IMR-90 (cell line): ENCODE results near the gene MAP3K19. TPM values are rescaled to one million over a fixed set of nuclear protein-coding genes. Genes with fewer than 3 reads are reported as not detected.
A peak's percentile ranks its signal among the peaks of the same experiment; 100 is the strongest.

ENCODE experiments used
- ATAC-seq: fragments of 200-7000 bp; cut with Tn5 transposase; 2 replicates; pipeline ENCODE4 v1.9.1; 2020; ENCODE audit warnings: low read depth, mild to moderate bottlenecking, moderate library complexity
- BruUV-seq: library from RNA; stranded (reverse); fragments of 400-500 nt; replicated peaks from 2 replicates; lab custom pipeline; 2021; lab: Mats Ljungman, UMichigan
- CTCF ChIA-PET: fragments of 300-600 bp; formaldehyde crosslinking; extraction: SDS; loops from one replicate; lab custom pipeline; 2021; ENCODE audit warnings: antibody characterized with exemption; lab: Yijun Ruan, JAX
- POLR2A ChIA-PET: fragments of 300-600 bp; sonication (Branson Sonifier 250); formaldehyde crosslinking; loops from one replicate; lab custom pipeline; 2022; ENCODE audit warnings: antibody characterized with exemption; ENCODE audit not compliant: unreplicated experiment; lab: Charles Lee
- DNase-seq: peaks from one replicate; pipeline ENCODE4 v3.0.0; 2013
- H2AFZ ChIP-seq: replicated peaks from 2 replicates; pipeline ENCODE3; 2013; ENCODE audit warnings: low read length, mild to moderate bottlenecking; ENCODE audit not compliant: poor library complexity
- H2AK5ac ChIP-seq: 2 replicates; pipeline ENCODE4 v1.6.1; 2013; ENCODE audit warnings: low read depth, low read length, inconsistent platforms
- H2AK9ac ChIP-seq: replicated peaks from 2 replicates; pipeline ENCODE3; 2013; ENCODE audit warnings: mild to moderate bottlenecking, low read depth, low read length, moderate library complexity; ENCODE audit not compliant: poor library complexity
- H2BK120ac ChIP-seq: 2 replicates; pipeline ENCODE4 v1.6.1; 2013; ENCODE audit warnings: low read depth, low read length, inconsistent platforms
- H2BK15ac ChIP-seq: 3 replicates; pipeline ENCODE4 v1.6.1; 2013; ENCODE audit warnings: low read depth, low read length, inconsistent platforms
- H2BK20ac ChIP-seq: 2 replicates; pipeline ENCODE4 v1.6.1; 2013; ENCODE audit warnings: low read depth, mild to moderate bottlenecking, inconsistent platforms, low read length, moderate library complexity
- H2BK5ac ChIP-seq: 2 replicates; pipeline ENCODE4 v1.6.1; 2013; ENCODE audit warnings: mild to moderate bottlenecking, low read depth, low read length, inconsistent platforms; ENCODE audit not compliant: poor library complexity, severe bottlenecking
- H3K14ac ChIP-seq: replicated peaks from 2 replicates; pipeline ENCODE4 v1.6.1; 2013; ENCODE audit warnings: low read depth, low read length, inconsistent platforms
- H3K18ac ChIP-seq: 2 replicates; pipeline ENCODE4 v1.6.1; 2013; ENCODE audit warnings: low read depth, low read length, control low read depth
- H3K23ac ChIP-seq: 2 replicates; pipeline ENCODE4 v1.6.1; 2013; ENCODE audit warnings: low read depth, low read length, inconsistent platforms
- H3K27ac ChIP-seq: 2 replicates; pipeline ENCODE4 v1.5.1; 2013; ENCODE audit warnings: mild to moderate bottlenecking, control low read depth, low read length; ENCODE audit not compliant: insufficient read depth
- H3K27me3 ChIP-seq: 2 replicates; pipeline ENCODE4 v1.6.1; 2013; ENCODE audit warnings: low read length; ENCODE audit not compliant: control insufficient read depth, insufficient read depth
- H3K36me3 ChIP-seq: 2 replicates; pipeline ENCODE4 v1.6.1; 2013; ENCODE audit warnings: low read length, mixed read lengths; ENCODE audit not compliant: control insufficient read depth, insufficient read depth
- H3K4ac ChIP-seq: 2 replicates; pipeline ENCODE4 v1.6.1; 2013; ENCODE audit warnings: low read depth, low read length, inconsistent platforms
- H3K4me1 ChIP-seq: 2 replicates; pipeline ENCODE4 v1.6.1; 2013; ENCODE audit warnings: low read length, mixed read lengths; ENCODE audit not compliant: control insufficient read depth, insufficient read depth
- H3K4me2 ChIP-seq: 2 replicates; pipeline ENCODE4 v1.6.1; 2013; ENCODE audit warnings: low read depth, mild to moderate bottlenecking, control low read depth, low read length, moderate library complexity
- H3K4me3 ChIP-seq: 2 replicates; pipeline ENCODE4 v1.5.1; 2013; ENCODE audit warnings: low read depth, mild to moderate bottlenecking, control low read depth, low read length, moderate library complexity; ENCODE audit not compliant: insufficient read depth
- H3K56ac ChIP-seq: 2 replicates; pipeline ENCODE4 v1.6.1; 2013; ENCODE audit warnings: low read length, inconsistent platforms; ENCODE audit not compliant: insufficient read depth; ENCODE audit errors: extremely low read depth
- H3K79me1 ChIP-seq, 2 experiments: 2 replicates each; pipeline ENCODE4 v1.6.1; 2013; ENCODE audit warnings: low read length in 2 of 2, inconsistent platforms in 1 of 2, low read depth in 1 of 2
- H3K9ac ChIP-seq: 2 replicates; pipeline ENCODE4 v1.6.1; 2013; ENCODE audit warnings: low read depth, low read length, control low read depth
- H3K9me1 ChIP-seq: 2 replicates; pipeline ENCODE4 v1.6.1; 2013; ENCODE audit warnings: low read length, inconsistent platforms; ENCODE audit not compliant: insufficient read depth
- H3K9me3 ChIP-seq: 2 replicates; pipeline ENCODE4 v1.6.1; 2013; ENCODE audit warnings: low read length; ENCODE audit not compliant: control insufficient read depth, insufficient read depth
- H4K20me1 ChIP-seq: 2 replicates; pipeline ENCODE4 v1.6.1; 2013; ENCODE audit warnings: low read length, inconsistent platforms; ENCODE audit not compliant: insufficient read depth
- H4K5ac ChIP-seq: 2 replicates; pipeline ENCODE4 v1.6.1; 2013; ENCODE audit warnings: mild to moderate bottlenecking, low read depth, low read length, control low read depth
- H4K8ac ChIP-seq, 2 experiments: 2 replicates each; pipeline ENCODE4 v1.6.1; 2013; ENCODE audit warnings: low read depth in 2 of 2, low read length in 2 of 2, control low read depth in 1 of 2, inconsistent platforms in 1 of 2
- H4K91ac ChIP-seq: 2 replicates; pipeline ENCODE4 v1.6.1; 2013; ENCODE audit warnings: low read depth, low read length, inconsistent platforms; ENCODE audit not compliant: insufficient read depth
- BHLHE40 ChIP-seq: fragments of 150-350 bp; IDR thresholded peaks from 2 replicates; pipeline ENCODE4 v1.6.1; 2016; ENCODE audit warnings: mild to moderate bottlenecking, low read depth, low read length
- CEBPB ChIP-seq: IDR thresholded peaks from 2 replicates; pipeline ENCODE4 v1.6.1; 2012; ENCODE audit warnings: low read depth, low read length, improper control_type of control experiment
- CHD1 ChIP-seq: IDR thresholded peaks from 2 replicates; pipeline ENCODE4 v1.6.1; 2012; ENCODE audit warnings: low read depth, low read length, improper control_type of control experiment
- FOS ChIP-seq: fragments of 150-350 bp; IDR thresholded peaks from 2 replicates; pipeline ENCODE4 v1.6.1; 2016; ENCODE audit warnings: low read depth, low read length
- MAFK ChIP-seq: IDR thresholded peaks from 2 replicates; pipeline ENCODE4 v1.6.1; 2012; ENCODE audit warnings: low read depth, low read length, improper control_type of control experiment
- MAZ ChIP-seq: IDR thresholded peaks from 2 replicates; pipeline ENCODE4 v1.6.1; 2012; ENCODE audit warnings: low read depth, mild to moderate bottlenecking, low read length, improper control_type of control experiment, moderate library complexity, borderline replicate concordance
- MXI1 ChIP-seq: IDR thresholded peaks from 2 replicates; pipeline ENCODE4 v1.6.1; 2012; ENCODE audit warnings: low read depth, mild to moderate bottlenecking, low read length, moderate library complexity, borderline replicate concordance
- NFE2L2 ChIP-seq: fragments of 150-350 bp; IDR thresholded peaks from 2 replicates; pipeline ENCODE4 v1.6.1; 2016; ENCODE audit warnings: low read depth, mild to moderate bottlenecking, low read length
- POLR2A ChIP-seq: IDR thresholded peaks from 2 replicates; pipeline ENCODE4 v1.6.1; 2012; ENCODE audit warnings: mild to moderate bottlenecking, low read depth, low read length
- RAD21 ChIP-seq: IDR thresholded peaks from 2 replicates; pipeline ENCODE4 v1.6.1; 2012; ENCODE audit warnings: low read length, improper control_type of control experiment
- RCOR1 ChIP-seq: IDR thresholded peaks from 2 replicates; pipeline ENCODE4 v1.6.1; 2012; ENCODE audit warnings: mild to moderate bottlenecking, low read length, improper control_type of control experiment; ENCODE audit not compliant: insufficient replicate concordance
- RFX5 ChIP-seq: IDR thresholded peaks from 2 replicates; pipeline ENCODE4 v1.8.0; 2012; ENCODE audit warnings: low read depth, mild to moderate bottlenecking, low read length, moderate library complexity
- SMC3 ChIP-seq: fragments of 150-350 bp; IDR thresholded peaks from 2 replicates; pipeline ENCODE4 v1.6.1; 2016; ENCODE audit warnings: low read depth, mild to moderate bottlenecking, antibody characterized with exemption, low read length, moderate library complexity
- WGBS, 2 experiments: methylation state at CpG; one replicate each; pipeline versions ENCODE4 v1.1.5 to v1.1.7; 2013; ENCODE audit warnings: missing lambda C conversion rate in 2 of 2; ENCODE audit not compliant: insufficient read length in 1 of 2; ENCODE audit errors: extremely low coverage in 2 of 2; 5-methylcytosine and 5-hydroxymethylcytosine counted together
- dilution Hi-C: fragments of 300-500 bp; cut with HindIII; formaldehyde crosslinking; loops from one replicate; pipeline ENCODE4 v1.14.3; 2018; ENCODE audit warnings: low sequenced_read_pairs; ENCODE audit not compliant: unreplicated experiment
- in situ Hi-C: fragments of 300-500 bp; cut with MboI; formaldehyde crosslinking; loops from 3 replicates; pipeline ENCODE4 v1.14.3; 2019; ENCODE audit warnings: low sequenced_read_pairs, inconsistent platforms, mixed read lengths
- intact Hi-C: fragments of 100-400 bp; cut with micrococcal nuclease; formaldehyde crosslinking; loops from 2 replicates; pipeline ENCODE4 v1.10.0; 2022
- polyA plus RNA-seq, 3 experiments: library from polyadenylated mRNA; depleted of rRNA; stranded (reverse); fragments of >200 nt; gene quantifications; 2 replicates each; pipeline ENCODE4 v1.2.3, GENCODE V29; 2012; ENCODE audit warnings: low replicate concordance in 1 of 3
- total RNA-seq: library from RNA; depleted of rRNA; stranded (reverse); fragments of >200 nt; gene quantifications from 2 replicates; pipeline ENCODE4 v1.2.3, GENCODE V29; 2012
- TF ChIP-seq, protein P1 (sequence below): conservative IDR thresholded peaks from 2 replicates; pipeline ENCODE4 v1.5.1; 2012; ENCODE audit warnings: mild to moderate bottlenecking, low read depth, low read length, improper control_type of control experiment
- TF ChIP-seq, protein P2 (sequence below): fragments of 150-350 bp; IDR thresholded peaks from 2 replicates; pipeline ENCODE4 v1.6.1; 2016; ENCODE audit warnings: low read depth, mild to moderate bottlenecking, low read length, moderate library complexity, borderline replicate concordance
- TF ChIP-seq, protein P3 (sequence below): fragments of 150-350 bp; IDR thresholded peaks from 2 replicates; pipeline ENCODE4 v1.6.1; 2017; ENCODE audit warnings: mild to moderate bottlenecking, antibody characterized with exemption, low read length, low read depth

The MAP3K19 gene
- total and polyA plus RNA-seq, 2 of the 4 experiments (the other 2 are of a cell fraction): not detected

DNA sequence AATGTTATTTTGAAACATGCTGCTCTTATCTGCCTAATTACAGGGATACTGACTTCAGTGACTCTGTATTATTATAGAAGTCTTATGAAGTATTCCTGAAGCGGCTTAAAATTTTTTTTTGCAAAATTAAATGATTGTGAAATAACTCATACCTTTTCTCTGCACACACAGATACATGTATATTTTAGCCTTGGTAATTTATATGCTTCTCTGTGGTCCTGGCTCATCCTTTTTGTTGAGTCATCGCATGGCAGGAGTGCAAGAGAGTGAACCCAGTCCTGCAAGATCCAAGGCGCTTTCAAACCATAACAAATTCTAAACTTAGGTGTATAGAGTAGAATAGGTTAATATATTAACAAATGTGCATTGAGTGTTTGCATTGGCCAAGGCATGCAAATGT is 120.1 kb downstream of the MAP3K19 start:
- no peak overlapping the region for H2BK120ac ChIP-seq
- no peak overlapping the region for H2BK15ac ChIP-seq
- H3K18ac ChIP-seq: no peak overlapping the region
- intact Hi-C loops: no loop called here
- no peak overlapping the region for H3K4me3 ChIP-seq
- H4K91ac ChIP-seq: no peak overlapping the region
- no peak overlapping the region for H2BK5ac ChIP-seq
- no peak overlapping the region for H4K8ac ChIP-seq
- ATAC-seq: peak; percentile 78
- no peak overlapping the region for H4K5ac ChIP-seq
- peak; percentile 69 for DNase-seq
- H3K9me1 ChIP-seq: no peaks in the 10 kb centered on the region; the same call in 1 of the 2 replicates
- BruUV-seq: no TSS peak
- no peak overlapping the region for H2AK5ac ChIP-seq
- no peaks in the 10 kb centered on the region for H3K27me3 ChIP-seq
- peaks cover 88% of the 10 kb centered on the region for H4K20me1 ChIP-seq
- H3K14ac ChIP-seq: no peak overlapping the region
- H3K23ac ChIP-seq: no peak overlapping the region
- H3K9ac ChIP-seq: no peak overlapping the region
- no peak overlapping the region for H3K4me2 ChIP-seq
- H3K79me1 ChIP-seq: peaks cover 2 to 18% of the 10 kb centered on the region in 2 experiments; a peak in 3 of 4 replicates
- H3K9me3 ChIP-seq: no peaks in the 10 kb centered on the region
- dilution Hi-C loops: no loop called here
- no peak overlapping the region for H2AK9ac ChIP-seq
- POLR2A ChIA-PET: no interaction called here
- in situ Hi-C loops: no loop called here
- H3K27ac ChIP-seq: no peak overlapping the region
- no peak overlapping the region for H2AFZ ChIP-seq
- peaks cover 3% of the 10 kb centered on the region for H3K4me1 ChIP-seq
- H3K4ac ChIP-seq: no peak overlapping the region
- no peak for TF ChIP-seq MAZ
- TF ChIP-seq BHLHE40: no peak
- TF ChIP-seq RCOR1: no peak
- peak; percentile 76 for TF ChIP-seq CEBPB
- TF ChIP-seq, protein P1, sequence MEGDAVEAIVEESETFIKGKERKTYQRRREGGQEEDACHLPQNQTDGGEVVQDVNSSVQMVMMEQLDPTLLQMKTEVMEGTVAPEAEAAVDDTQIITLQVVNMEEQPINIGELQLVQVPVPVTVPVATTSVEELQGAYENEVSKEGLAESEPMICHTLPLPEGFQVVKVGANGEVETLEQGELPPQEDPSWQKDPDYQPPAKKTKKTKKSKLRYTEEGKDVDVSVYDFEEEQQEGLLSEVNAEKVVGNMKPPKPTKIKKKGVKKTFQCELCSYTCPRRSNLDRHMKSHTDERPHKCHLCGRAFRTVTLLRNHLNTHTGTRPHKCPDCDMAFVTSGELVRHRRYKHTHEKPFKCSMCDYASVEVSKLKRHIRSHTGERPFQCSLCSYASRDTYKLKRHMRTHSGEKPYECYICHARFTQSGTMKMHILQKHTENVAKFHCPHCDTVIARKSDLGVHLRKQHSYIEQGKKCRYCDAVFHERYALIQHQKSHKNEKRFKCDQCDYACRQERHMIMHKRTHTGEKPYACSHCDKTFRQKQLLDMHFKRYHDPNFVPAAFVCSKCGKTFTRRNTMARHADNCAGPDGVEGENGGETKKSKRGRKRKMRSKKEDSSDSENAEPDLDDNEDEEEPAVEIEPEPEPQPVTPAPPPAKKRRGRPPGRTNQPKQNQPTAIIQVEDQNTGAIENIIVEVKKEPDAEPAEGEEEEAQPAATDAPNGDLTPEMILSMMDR: no peak
- TF ChIP-seq MXI1: no peak
- TF ChIP-seq POLR2A: no peak
- TF ChIP-seq CHD1: no peak
- TF ChIP-seq FOS: no peak
- TF ChIP-seq, protein P2, sequence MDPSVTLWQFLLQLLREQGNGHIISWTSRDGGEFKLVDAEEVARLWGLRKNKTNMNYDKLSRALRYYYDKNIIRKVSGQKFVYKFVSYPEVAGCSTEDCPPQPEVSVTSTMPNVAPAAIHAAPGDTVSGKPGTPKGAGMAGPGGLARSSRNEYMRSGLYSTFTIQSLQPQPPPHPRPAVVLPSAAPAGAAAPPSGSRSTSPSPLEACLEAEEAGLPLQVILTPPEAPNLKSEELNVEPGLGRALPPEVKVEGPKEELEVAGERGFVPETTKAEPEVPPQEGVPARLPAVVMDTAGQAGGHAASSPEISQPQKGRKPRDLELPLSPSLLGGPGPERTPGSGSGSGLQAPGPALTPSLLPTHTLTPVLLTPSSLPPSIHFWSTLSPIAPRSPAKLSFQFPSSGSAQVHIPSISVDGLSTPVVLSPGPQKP: no peak
- no peak for TF ChIP-seq RAD21
- peak; percentile 82 for TF ChIP-seq NFE2L2
- no peak for TF ChIP-seq SMC3
- TF ChIP-seq, protein P3, sequence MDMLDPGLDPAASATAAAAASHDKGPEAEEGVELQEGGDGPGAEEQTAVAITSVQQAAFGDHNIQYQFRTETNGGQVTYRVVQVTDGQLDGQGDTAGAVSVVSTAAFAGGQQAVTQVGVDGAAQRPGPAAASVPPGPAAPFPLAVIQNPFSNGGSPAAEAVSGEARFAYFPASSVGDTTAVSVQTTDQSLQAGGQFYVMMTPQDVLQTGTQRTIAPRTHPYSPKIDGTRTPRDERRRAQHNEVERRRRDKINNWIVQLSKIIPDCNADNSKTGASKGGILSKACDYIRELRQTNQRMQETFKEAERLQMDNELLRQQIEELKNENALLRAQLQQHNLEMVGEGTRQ: no peak
- TF ChIP-seq MAFK: peak; percentile 41; the same call in 1 of the 2 replicates
- no peak for TF ChIP-seq RFX5
- CTCF ChIA-PET: no interaction called here
- peaks cover 6% of the 10 kb centered on the region; the same call in 1 of the 2 replicates for H3K36me3 ChIP-seq
- WGBS, 2 experiments: no CpG with 5 or more reads among the region's 3 CpGs
- no peak overlapping the region for H2BK20ac ChIP-seq
- H3K56ac ChIP-seq: no peak overlapping the region
